ENCODE measurements around the gene MIPOL1. TPM values are rescaled to one million over a fixed set of nuclear protein-coding genes. Genes with fewer than 3 reads are reported as not detected.

Gene MIPOL1
- total RNA-seq, 1 experiment from 2014 or later: 13.1 TPM

GRCh38 chr14:37597914-37598746, 400.4 kb downstream of the MIPOL1 start:
- POLR2A ChIA-PET (ENCODE audit: unreplicated experiment): interaction anchor here (0.6 kb wide), 1 partner anchor 922 kb away, joined by 4 read pairs; no protein-coding TSS in a partner anchor
- Histone ChIP-seq H3K4me1 (replicated peaks; ENCODE audit: insufficient read depth) (peaks cover 14% of the 10 kb centered on the region), H3K4me2 (peak overlapping the region; percentile 83)

GRCh38 chr14:37598747-37599506, 401.2 kb downstream of the MIPOL1 start:
- H3K4me3 ChIP-seq: peak overlapping the region; percentile 78
- H3K9me3 ChIP-seq (ENCODE audit: insufficient read depth, low read depth): no peaks in the 10 kb centered on the region

More at GRCh38 chr14:37597914-37598746, 400.4 kb downstream of the MIPOL1 start:
- CTCF ChIA-PET: interaction anchor here (0.5 to 0.6 kb wide), 3 partner anchors 27 to 1179 kb away, joined by 4 to 5 read pairs (median 4); no protein-coding TSS in a partner anchor
- DNase-seq: peak; percentile 67 to 71
- peak overlapping the region; percentile 99 for H3K27ac ChIP-seq
- peak overlapping the region; percentile 84 for H2AFZ ChIP-seq
- no peaks in the 10 kb centered on the region for H3K9me2 ChIP-seq (ENCODE audit: insufficient read depth)
- H3K27me3 ChIP-seq (ENCODE audit: insufficient read depth, low read depth): no peaks in the 10 kb centered on the region
- no peaks in the 10 kb centered on the region for H4K20me1 ChIP-seq (ENCODE audit: insufficient read depth)
- H3K79me2 ChIP-seq (ENCODE audit: low read depth): peaks cover 63% of the 10 kb centered on the region
- intact Hi-C loops (cut with micrococcal nuclease; ENCODE audit: unreplicated experiment): loop anchor here (5.0 to 10.0 kb wide), 2 partner anchors 99 to 623 kb away; no protein-coding TSS in a partner anchor
- peaks cover 35% of the 10 kb centered on the region for H3F3A ChIP-seq (ENCODE audit: insufficient read depth, low read depth)
- H3K36me3 ChIP-seq (ENCODE audit: low read depth): no peaks in the 10 kb centered on the region
- TF ChIP-seq CTCF (conservative IDR thresholded peaks at IDR 0.05) (peak; percentile 13; the same call in 1 of the 2 replicates), EZH2 (IDR thresholded peaks at IDR 0.05; ENCODE audit: low read depth) (no peak)
- H3K4me3 ChIP-seq: peak overlapping the region; percentile 78
- BruUV-seq (replicated peaks): no TSS peak
- H3K9me3 ChIP-seq (ENCODE audit: insufficient read depth, low read depth): no peaks in the 10 kb centered on the region

More at GRCh38 chr14:37598747-37599506, 401.2 kb downstream of the MIPOL1 start:
- intact Hi-C loops (cut with micrococcal nuclease; ENCODE audit: unreplicated experiment): loop anchor here (5.0 to 10.0 kb wide), 2 partner anchors 98 to 624 kb away; no protein-coding TSS in a partner anchor
- Histone ChIP-seq H2AFZ (peak overlapping the region; percentile 84), H3K4me2 (peak overlapping the region; percentile 83), H3K27me3 (ENCODE audit: insufficient read depth, low read depth) (no peaks in the 10 kb centered on the region), H3K27ac (peak overlapping the region; percentile 99), H4K20me1 (ENCODE audit: insufficient read depth) (no peaks in the 10 kb centered on the region), H3K4me1 (replicated peaks; ENCODE audit: insufficient read depth) (peaks cover 14% of the 10 kb centered on the region), H3K9me2 (ENCODE audit: insufficient read depth) (no peaks in the 10 kb centered on the region), H3F3A (ENCODE audit: insufficient read depth, low read depth) (peaks cover 28% of the 10 kb centered on the region), H3K79me2 (ENCODE audit: low read depth) (peaks cover 55% of the 10 kb centered on the region), H3K36me3 (ENCODE audit: low read depth) (no peaks in the 10 kb centered on the region)
- ChIA-PET POLR2A (ENCODE audit: unreplicated experiment) (no interaction called here), CTCF (interaction anchor here (0.5 to 0.6 kb wide), 2 partner anchors 27 to 1668 kb away, joined by 3 to 4 read pairs; no protein-coding TSS in a partner anchor)
- TF ChIP-seq EZH2 (IDR thresholded peaks at IDR 0.05; ENCODE audit: low read depth): no peak
- TF ChIP-seq CTCF (conservative IDR thresholded peaks at IDR 0.05): no peak
- no peak for DNase-seq
- BruUV-seq (replicated peaks): TSS peak; percentile 0
